ENCODE data around the gene PTPRS.
A peak's percentile ranks its signal among the peaks of the same experiment; 100 is the strongest.

The PTPRS gene

GRCh38 chr19:5341448-5341820, 822 bp upstream of the PTPRS start:
- H3K27me3 ChIP-seq (ENCODE audit: insufficient read depth, poor library complexity, severe bottlenecking): peaks cover 32% of the 10 kb centered on the region
- TF ChIP-seq SPI1 (IDR thresholded peaks at IDR 0.05; ENCODE audit: borderline replicate concordance, low read depth): no peak
- TF ChIP-seq CTCF (IDR thresholded peaks at IDR 0.05; ENCODE audit: insufficient read depth, low read length): no peak
- no peak for TF ChIP-seq POLR2AphosphoS5 (IDR thresholded peaks at IDR 0.05; ENCODE audit: low read depth)
- TF ChIP-seq GABPA (IDR thresholded peaks at IDR 0.05; ENCODE audit: low read depth): no peak
- TF ChIP-seq REST (IDR thresholded peaks at IDR 0.05; ENCODE audit: insufficient replicate concordance, low read depth): no peak
- peak in 1 of 2 experiments; percentile 5 for DNase-seq (ENCODE audit: low read depth in 1 of 2, low spot score in 1 of 2)
- no peak overlapping the region for H3K4me3 ChIP-seq (replicated peaks; ENCODE audit: insufficient read depth, low read length)
- no peak overlapping the region for H3K27ac ChIP-seq (replicated peaks)

GRCh38 chr19:5339950-5340636, 519 bp downstream of the PTPRS start:
- Histone ChIP-seq H3K27me3 (ENCODE audit: insufficient read depth, poor library complexity, severe bottlenecking) (peaks cover 35% of the 10 kb centered on the region), H3K27ac (replicated peaks) (no peak overlapping the region), H3K4me3 (replicated peaks; ENCODE audit: insufficient read depth, low read length) (peak overlapping the region; percentile 16)
- no peak for DNase-seq (ENCODE audit: low read depth in 1 of 2, low spot score in 1 of 2)
- TF ChIP-seq CTCF (IDR thresholded peaks at IDR 0.05; ENCODE audit: insufficient read depth, low read length): no peak
- no peak for TF ChIP-seq REST (IDR thresholded peaks at IDR 0.05; ENCODE audit: insufficient replicate concordance, low read depth)
- TF ChIP-seq GABPA (IDR thresholded peaks at IDR 0.05; ENCODE audit: low read depth): no peak
- no peak for TF ChIP-seq POLR2AphosphoS5 (IDR thresholded peaks at IDR 0.05; ENCODE audit: low read depth)
- no peak for TF ChIP-seq SPI1 (IDR thresholded peaks at IDR 0.05; ENCODE audit: borderline replicate concordance, low read depth)

- Histone ChIP-seq H3K27me3 (ENCODE audit: insufficient read depth, poor library complexity, severe bottlenecking) (peaks cover 35% of the 10 kb centered on the region), H3K27ac (replicated peaks) (no peak overlapping the region), H3K4me3 (replicated peaks; ENCODE audit: insufficient read depth, low read length) (no peak overlapping the region)
- DNase-seq (ENCODE audit: low read depth in 1 of 2, low spot score in 1 of 2): no peak
- TF ChIP-seq REST (IDR thresholded peaks at IDR 0.05; ENCODE audit: insufficient replicate concordance, low read depth): no peak
Measured at GRCh38 chr19:5339198-5339949, 1.2 kb downstream of the PTPRS start.

Data from HL-60 (cell line).